HG03060 (cell line): Measurements from ENCODE around the gene SLC16A10.
"Not testable (repeated sequence)": the region's sequence is repeated elsewhere in the genome, so short reads cannot be mapped to it uniquely, and the experiment has no call there.

Experiments used
- ATAC-seq: cut with Tn5 transposase; IDR thresholded peaks from one replicate; pipeline ENCODE4 v1.9.1; 2021; ENCODE audit warnings: low read depth, moderate number of reproducible peaks; ENCODE audit not compliant: unreplicated experiment

Gene SLC16A10

GRCh38 chr6:111080698-111081097 is 6.6 kb upstream of the SLC16A10 start:
- no peak for ATAC-seq

- no peak for ATAC-seq
Measured at GRCh38 chr6:111086685-111087084, 618 bp upstream of the SLC16A10 start.

GRCh38 chr6:111087871-111088667 is 766 bp downstream of the SLC16A10 start:
- ATAC-seq: no peak

- ATAC-seq: no peak
Measured at GRCh38 chr6:111088668-111089003, 1.3 kb downstream of the SLC16A10 start.

- no peak for ATAC-seq
Measured at GRCh38 chr6:111090766-111091165, 3.5 kb downstream of the SLC16A10 start.

- ATAC-seq: no peak
Measured at GRCh38 chr6:111091987-111092386, 4.7 kb downstream of the SLC16A10 start.

GRCh38 chr6:111095488-111095887 is 8.2 kb downstream of the SLC16A10 start:
- not testable (repeated sequence) for ATAC-seq

- ATAC-seq: no peak
Measured at GRCh38 chr6:111096246-111096645, 8.9 kb downstream of the SLC16A10 start.

- no peak for ATAC-seq
Measured at GRCh38 chr6:111098597-111098996, 11.3 kb downstream of the SLC16A10 start.

- no peak for ATAC-seq
Measured at GRCh38 chr6:111101987-111102386, 14.7 kb downstream of the SLC16A10 start.

- ATAC-seq: no peak
Measured at GRCh38 chr6:111105578-111105977, 18.3 kb downstream of the SLC16A10 start.

- ATAC-seq: no peak
Measured at GRCh38 chr6:111107589-111107988, 20.3 kb downstream of the SLC16A10 start.

- ATAC-seq: no peak
Measured at GRCh38 chr6:111110036-111110435, 22.7 kb downstream of the SLC16A10 start.

GRCh38 chr6:111113336-111114086 is 26.2 kb downstream of the SLC16A10 start:
- ATAC-seq: no peak

- no peak for ATAC-seq
Measured at GRCh38 chr6:111114087-111114443, 26.8 kb downstream of the SLC16A10 start.

GRCh38 chr6:111114482-111114881 is 27.2 kb downstream of the SLC16A10 start:
- no peak for ATAC-seq

- no peak for ATAC-seq
Measured at GRCh38 chr6:111118826-111119225, 31.5 kb downstream of the SLC16A10 start.

- ATAC-seq: no peak
Measured at GRCh38 chr6:111119571-111120329, 32.4 kb downstream of the SLC16A10 start.

- ATAC-seq: no peak
Measured at GRCh38 chr6:111121789-111122350, 34.6 kb downstream of the SLC16A10 start.

GRCh38 chr6:111122458-111123286 is 35.4 kb downstream of the SLC16A10 start:
- ATAC-seq: no peak
